HG02588 (cell line): Measurements from ENCODE around the gene VILL.
"Not testable (repeated sequence)": the region's sequence is repeated elsewhere in the genome, so short reads cannot be mapped to it uniquely, and the experiment has no call there.

Experiments
- ATAC-seq: cut with Tn5 transposase; IDR thresholded peaks from one replicate; pipeline ENCODE4 v1.9.1; 2021; ENCODE audit warnings: mild to moderate bottlenecking, moderate library complexity; ENCODE audit not compliant: unreplicated experiment

VILL gene

DNA sequence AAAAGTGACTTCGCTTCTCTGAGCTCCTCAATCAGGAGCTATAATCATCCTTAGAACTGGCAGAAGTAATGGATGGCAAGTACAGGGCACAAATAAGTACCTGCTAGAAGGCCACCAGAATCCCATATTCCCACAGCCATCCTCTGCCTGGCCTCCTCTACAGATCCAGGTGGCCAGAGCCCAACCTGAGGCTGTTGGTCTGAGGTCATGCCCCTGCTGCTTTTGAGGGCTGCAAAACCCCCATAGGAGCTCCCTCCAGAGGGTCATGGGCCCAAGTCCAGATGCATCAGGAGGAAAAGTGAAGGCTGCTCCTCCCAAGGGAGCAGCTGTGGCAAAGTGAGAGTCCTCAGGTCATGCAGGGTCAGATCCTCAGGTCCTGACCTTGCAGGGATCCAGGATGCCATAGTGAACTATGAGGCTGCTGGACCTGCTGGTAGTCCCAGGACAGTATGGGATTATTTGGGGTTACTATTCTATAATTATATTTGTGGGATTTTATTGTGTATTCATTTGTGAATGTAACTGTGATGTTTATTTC lies 41.8 kb downstream of the VILL start:
- no peak for ATAC-seq

DNA sequence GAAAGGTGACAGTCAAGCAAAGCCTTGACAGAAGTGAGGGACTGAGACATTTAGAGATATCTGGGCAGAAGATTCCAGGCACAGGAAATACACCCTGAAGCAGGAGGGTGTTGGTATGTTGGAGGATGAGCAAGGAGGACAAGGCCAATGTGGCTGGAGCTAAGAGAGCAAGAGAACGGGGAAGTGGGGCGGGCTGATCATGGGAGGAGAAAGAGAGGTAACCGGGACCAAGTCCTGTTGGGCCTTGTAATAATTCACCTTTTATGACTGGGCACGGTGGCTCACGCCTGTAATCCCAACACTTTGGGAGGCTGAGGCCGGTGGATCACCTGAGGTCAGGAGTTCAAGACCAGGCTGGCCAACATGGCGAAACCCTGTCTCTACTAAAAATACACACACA lies 43.0 kb downstream of the VILL start:
- ATAC-seq: not testable (repeated sequence)

DNA sequence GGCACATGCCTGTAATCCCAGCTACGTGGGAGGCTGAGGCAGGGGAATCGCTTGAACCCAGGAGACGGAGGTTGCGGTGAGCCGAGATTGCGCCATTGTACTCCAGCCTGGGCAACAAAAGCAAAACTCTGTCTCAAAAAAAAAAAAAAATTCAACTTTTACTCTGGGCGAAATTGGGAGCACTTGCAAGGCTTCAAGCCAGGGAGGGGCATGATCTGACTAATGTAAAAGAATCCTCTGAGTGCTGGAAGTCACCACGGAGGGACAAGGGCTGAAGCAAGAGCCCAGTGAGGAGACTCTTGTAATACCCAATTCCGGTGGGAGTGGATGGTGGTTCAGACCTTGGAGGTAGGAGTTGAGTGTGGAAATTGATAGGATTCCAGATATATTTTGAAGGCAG lies 43.7 kb downstream of the VILL start:
- not testable (repeated sequence) for ATAC-seq

DNA sequence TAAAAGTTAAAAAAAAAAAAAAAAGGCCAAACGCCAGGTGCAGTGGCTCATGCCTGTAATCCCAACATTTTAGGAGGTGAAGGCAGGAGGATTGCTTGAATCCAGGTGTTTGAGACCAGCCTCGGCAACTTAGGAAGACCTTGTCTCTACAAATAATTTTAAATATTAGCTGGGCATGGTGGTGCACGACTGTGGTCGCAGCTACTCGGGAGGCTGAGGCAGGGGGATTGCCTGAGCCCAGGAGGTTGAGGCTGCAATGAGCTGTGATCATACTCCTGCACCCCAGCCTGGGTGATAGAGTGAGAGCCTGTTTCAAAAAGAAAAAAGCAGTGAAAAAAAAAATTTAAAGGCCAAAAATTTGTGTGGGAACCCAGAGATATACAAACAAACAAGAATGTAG lies 45.7 kb downstream of the VILL start:
- no peak for ATAC-seq

DNA sequence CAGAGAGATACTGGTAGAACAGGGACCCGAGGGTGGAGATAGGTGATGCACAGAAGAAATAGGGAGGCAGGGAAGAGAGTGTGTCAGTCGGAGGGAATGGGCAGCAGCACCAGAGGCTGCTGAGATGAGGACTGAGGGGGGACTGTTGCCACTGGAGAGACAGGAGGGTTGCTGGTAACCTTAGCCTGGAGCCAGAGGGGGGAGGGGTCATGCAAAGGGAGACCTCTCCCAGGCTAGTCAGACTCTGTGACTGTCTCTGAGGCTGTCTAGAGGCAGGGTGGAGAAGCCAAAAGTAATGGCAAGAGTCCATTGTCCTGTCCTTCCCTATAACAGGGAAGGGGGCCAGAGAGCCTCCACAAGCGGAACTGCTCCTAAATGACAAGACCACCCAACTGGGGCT lies 46.3 kb downstream of the VILL start:
- ATAC-seq: no peak

DNA sequence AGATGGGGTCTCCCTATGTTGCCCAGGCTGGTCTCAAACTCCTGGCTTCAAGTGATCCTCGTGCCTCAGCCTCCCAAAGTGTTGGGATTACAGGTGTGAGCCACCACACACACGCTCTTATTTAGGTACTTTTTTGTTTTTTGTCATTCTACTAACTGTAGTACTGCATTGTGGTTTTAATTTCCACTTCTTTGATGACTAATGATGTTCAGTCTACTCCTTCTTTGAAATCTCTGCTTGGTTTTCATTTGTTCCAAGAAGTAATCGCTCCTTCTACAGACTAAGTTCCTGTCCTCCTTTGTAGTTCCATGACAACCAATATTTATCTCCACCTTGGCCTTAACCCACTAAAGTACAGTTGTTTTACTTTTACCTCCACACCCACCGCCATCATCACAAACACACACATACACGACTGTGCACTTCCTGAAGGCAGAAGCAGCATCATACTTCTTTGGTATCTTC lies 47.9 kb downstream of the VILL start:
- ATAC-seq: no peak

DNA sequence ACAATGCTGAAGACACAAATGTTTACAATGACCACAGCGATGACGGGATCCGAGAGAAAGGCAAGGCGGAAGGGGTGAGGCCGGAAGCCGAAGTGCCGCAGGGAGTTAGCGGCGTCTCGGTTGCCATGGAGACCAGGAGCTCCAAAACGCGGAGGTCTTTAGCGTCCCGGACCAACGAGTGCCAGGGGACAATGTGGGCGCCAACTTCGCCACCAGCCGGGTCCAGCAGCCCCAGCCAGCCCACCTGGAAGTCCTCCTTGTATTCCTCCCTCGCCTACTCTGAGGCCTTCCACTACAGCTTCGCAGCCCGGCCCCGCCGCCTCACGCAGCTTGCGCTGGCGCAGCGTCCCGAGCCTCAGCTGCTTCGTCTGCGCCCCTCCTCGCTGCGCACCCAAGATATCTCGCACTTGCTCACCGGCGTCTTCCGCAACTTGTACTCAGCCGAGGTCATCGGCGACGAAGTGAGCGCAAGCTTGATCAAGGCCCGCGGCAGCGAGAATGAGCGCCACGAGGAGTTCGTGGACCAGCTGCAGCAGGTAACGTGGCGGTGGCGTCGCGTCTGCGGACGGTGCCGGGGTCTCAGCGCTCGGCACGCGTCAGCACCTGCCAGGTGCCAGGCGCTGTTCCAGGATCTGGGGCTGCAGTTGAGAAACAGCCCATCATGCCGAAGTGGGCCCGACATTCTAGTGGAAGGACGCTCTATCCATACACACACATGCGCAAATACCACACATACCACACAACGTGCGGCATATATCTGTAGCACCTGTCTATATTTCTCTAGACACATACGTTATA lies 48.7 kb downstream of the VILL start, which contains the start of gene DLEC1:
Gene DLEC1 (plus strand): TSS at position 108 of the 798 bp plus-strand sequence. CDS start 18 bp downstream, at position 126.
- peak; percentile 75 for ATAC-seq

DNA sequence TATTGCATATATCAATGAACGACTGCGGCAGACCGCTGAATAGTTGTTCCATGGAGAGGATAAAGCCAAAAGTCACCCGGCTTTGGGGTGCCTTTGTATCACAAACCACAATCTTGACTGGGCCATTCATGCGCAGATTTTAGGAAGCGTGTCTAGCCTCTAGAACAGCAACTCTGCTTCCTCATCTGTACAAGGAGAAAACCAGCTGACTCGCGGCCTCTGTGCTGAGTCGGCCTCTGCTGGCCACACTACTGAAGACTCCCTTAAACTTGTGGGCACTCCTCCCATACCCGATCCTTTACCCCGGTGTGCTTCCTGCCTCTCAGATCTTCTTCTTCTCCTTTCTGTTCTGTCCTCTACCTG lies 49.3 kb downstream of the VILL start:
- ATAC-seq: peak; percentile 60

DNA sequence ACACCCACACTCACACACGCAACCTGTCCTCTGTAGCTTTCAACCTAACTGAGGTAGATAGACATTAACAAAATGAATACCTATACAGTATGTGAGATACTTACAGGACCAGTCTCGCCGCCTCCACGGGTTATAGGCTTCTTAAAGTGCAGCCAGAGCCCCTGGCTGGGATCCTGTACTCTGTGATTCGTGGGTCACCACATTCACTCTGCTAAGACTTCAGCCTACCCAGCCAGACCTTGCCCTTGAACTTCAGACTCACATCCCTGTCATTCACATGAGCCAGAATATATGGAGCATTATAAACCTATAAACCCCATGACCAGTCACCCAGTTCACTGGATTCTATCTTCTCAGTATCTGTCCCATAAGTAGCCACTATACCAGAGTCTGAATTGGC lies 49.8 kb downstream of the VILL start:
- ATAC-seq: no peak

DNA sequence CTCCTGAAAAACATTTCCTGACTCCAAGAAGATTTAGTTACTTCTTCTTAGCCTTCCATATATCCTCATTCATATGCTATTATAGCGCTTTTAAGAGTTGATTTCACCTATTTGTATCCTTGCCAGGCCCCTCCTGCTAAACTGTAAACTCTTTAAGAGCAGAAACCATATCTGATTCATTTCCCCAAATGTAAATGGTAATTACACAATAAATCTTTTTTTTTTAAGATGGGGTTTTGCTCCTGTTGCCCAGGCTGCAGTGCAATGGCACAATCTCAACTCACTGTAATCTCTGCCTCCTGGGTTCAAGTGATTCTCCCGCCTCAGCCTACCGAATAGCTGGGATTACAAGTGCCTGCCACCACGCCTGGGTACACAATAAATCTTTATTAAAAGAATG lies 52.9 kb downstream of the VILL start:
- ATAC-seq: no peak

DNA sequence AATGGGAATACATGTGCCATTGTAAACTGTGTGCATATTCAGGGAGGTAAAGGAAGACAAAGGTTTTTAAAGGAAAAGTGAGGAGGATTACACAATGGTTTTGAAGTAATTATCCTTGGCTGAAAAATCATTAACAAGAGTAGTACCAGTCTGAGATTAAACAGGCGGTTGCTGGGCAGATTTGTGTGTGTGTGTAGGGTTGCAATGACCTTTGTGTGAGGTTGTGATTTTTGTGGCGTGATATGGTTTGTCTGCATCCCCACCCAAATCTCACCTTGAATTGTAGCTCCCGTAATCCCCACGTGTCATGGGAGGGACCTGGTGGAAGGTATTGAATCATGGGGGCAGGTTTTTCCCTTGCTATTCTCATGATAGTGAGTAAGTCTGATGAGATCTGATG lies 55.4 kb downstream of the VILL start:
- no peak for ATAC-seq

DNA sequence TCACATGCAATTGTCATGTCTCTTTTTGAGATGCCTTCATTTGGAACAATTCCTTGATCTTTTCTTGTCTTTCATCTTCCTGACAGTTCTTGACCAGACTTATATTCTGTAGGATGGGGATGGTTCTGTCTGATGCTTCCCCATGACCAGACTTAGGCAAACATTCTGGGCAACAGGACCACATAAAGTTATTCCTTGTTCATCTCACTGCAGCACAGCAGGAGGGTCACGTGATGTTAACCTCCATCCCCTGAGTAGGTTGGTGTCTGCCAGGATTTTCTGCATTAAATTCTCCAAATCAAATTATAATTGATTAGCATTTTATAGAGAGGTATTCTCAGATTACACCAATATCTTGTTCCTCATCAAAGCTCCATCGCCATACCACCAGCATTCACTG lies 56.2 kb downstream of the VILL start:
- no peak for ATAC-seq

DNA sequence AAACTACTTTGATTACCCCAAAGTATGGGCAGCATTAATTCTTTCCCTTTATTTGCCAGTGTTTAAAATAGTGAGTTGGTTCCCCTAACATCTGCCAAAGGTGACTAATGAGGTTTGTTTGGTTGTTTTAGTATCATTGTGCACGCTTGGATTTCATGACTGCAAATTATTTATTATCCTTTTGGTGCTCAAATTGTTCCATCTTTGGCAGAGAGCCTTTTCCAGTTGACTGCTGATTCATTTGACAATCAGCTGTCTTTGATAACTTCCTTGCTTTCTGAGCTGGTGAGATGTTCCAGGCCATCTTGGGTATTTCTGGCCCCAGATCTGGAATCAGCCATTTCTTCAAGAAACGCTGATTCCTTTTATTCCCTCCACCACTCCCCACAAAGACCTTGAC lies 57.3 kb downstream of the VILL start:
- no peak for ATAC-seq

DNA sequence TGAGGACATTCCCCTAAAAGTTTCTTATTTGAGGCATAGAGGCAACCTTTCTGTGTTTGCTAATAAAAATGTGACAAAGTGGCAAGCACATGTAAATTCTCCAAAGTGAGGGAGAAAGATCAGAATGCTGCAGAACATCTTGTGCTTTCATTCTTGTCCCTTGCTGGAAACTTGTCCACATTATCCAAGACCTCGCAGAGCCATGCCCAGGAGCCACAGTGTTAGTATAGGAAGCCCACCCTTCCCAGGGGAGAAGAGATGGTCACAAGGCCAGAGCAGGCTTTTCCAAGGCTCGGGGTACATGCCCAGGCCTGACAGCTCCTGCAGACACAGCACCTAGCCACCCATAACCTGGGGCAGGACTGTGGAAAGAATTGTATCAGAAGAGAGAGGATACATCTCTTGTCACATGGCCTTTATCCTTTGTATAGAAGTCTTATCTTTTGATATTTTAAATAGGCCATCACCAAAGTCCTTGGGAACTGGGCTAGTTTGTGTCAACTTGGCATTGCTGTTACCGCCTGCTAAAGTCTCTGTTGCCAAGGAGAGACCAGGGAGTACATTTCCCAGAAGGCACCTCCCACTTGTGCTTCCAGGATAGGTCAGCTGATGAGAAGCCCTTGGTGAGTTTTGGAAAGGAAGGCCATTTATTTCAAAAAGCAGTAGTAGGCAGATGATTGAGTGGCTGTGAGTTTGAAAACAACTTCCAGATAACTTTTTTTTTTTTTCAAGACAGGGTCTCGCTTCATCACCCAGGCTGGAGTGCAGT lies 59.0 kb downstream of the VILL start:
- ATAC-seq: no peak

DNA sequence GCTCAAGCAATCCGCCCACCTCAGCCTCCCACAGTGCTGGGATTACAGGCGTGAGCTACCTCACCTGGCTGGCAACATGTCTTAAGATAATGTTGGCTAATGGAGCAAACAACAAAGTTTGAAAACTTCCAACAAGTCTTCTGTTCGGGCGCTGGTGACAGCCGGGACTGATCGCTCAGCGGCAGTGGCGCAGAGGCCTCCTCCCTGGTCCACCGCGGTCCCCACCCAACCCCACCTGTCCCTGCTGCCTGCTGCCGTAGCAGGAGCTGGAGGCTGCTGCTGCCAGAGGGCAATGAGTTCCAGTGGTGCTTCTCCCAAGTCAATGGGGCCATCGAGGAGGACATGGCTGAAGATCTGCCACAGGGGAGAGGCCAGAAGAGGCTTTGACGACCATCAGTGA lies 60.5 kb downstream of the VILL start:
- no peak for ATAC-seq

DNA sequence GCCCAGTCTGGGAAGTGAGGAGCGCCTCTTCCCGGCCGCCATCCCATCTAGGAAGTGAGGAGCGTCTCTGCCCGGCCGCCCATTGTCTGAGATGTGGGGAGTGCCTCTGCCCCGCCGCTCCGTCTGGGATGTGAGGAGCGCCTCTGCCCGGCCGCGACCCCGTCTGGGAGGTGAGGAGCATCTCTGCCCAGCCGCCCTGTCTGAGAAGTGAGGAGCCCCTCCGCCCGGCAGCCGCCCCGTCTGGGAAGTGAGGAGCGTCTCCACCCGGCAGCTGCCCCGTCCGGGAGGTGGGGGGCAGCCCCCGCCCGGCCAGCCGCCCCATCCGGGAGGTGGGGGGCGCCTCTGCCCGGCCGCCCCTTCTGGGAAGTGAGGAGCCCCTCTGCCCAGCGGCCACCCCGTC lies 62.7 kb downstream of the VILL start:
- not testable (repeated sequence) for ATAC-seq

DNA sequence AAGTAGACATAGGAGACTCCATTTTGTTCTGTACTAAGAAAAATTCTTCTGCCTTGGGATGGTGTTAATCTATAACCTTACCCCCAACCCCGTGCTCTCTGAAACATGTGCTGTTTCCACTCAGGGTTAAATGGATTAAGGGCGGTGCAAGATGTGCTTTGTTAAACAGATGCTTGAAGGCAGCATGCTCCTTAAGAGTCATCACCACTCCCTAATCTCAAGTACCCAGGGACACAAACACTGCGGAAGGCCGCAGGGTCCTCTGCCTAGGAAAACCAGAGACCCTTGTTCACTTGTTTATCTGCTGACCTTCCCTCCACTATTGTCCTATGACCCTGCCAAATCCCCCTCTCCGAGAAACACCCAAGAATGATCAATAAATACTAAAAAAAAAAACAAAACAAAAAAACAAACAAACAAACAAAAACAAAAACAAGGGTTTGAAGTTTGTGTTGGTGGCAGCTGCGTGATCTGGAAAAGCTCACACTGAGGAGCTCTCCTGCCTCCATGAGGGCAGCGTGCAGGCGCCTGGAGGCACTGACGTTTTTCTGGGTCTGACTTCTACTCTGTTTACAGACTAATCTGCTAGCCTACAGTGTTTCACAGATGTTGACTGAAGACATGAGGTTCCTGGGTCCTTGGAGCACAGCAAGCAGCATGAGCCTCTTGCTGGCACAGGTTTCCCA lies 63.4 kb downstream of the VILL start:
- not testable (repeated sequence) for ATAC-seq

DNA sequence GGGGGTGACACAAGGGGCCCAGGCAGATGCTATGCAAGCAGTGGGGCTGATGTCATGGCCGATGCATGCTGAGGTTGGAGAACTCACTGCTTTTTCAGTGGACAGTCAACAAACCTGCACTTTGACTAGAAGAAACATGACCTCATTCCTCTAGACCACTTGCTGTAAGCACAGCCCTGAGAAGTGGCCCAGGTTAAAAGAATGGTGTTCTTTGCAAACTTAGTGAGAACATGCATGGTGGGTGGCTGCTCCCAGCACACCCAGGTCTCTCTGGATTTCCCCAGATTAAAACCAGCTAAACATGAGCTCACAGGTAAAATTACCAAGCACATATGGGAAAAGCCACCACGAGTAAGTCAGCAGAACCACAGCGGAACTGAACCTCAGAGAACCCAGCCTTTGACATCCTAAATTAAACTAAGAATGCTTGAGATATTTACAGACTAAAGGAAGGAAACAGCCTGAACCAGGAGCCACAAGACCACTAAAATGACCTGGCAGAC lies 64.0 kb downstream of the VILL start:
- ATAC-seq: no peak
